Upper lobe of left lung (tissue), 4 donors: ENCODE measurements around the gene MPV17L2.

Experiments used
- POLR2A ChIP-seq, 4 donors: fragments of 450-650 bp; IDR thresholded peaks; one replicate each; pipeline ENCODE4 v1.5.1; 2016 to 2017; ENCODE audit warnings: antibody characterized with exemption in 4 of 4, mild to moderate bottlenecking in 2 of 4
- TF ChIP-seq, protein P1 (sequence below), 6 experiments: fragments of 450-650 bp in 4 of 6; fragments of 200-600 bp in 2 of 6; sonication (generic) in 2 of 6; IDR thresholded peaks; one replicate each; pipeline ENCODE4 v1.5.1; 2016 to 2019; ENCODE audit warnings: antibody characterized with exemption in 6 of 6

- TF ChIP-seq, protein P1, sequence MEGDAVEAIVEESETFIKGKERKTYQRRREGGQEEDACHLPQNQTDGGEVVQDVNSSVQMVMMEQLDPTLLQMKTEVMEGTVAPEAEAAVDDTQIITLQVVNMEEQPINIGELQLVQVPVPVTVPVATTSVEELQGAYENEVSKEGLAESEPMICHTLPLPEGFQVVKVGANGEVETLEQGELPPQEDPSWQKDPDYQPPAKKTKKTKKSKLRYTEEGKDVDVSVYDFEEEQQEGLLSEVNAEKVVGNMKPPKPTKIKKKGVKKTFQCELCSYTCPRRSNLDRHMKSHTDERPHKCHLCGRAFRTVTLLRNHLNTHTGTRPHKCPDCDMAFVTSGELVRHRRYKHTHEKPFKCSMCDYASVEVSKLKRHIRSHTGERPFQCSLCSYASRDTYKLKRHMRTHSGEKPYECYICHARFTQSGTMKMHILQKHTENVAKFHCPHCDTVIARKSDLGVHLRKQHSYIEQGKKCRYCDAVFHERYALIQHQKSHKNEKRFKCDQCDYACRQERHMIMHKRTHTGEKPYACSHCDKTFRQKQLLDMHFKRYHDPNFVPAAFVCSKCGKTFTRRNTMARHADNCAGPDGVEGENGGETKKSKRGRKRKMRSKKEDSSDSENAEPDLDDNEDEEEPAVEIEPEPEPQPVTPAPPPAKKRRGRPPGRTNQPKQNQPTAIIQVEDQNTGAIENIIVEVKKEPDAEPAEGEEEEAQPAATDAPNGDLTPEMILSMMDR (IDR thresholded peaks at IDR 0.05): no peak
- TF ChIP-seq POLR2A (IDR thresholded peaks at IDR 0.05): no peak
Measured at GRCh38 chr19:18227781-18228271, 34.8 kb downstream of the MPV17L2 start.
